HG03342 (cell line): ENCODE results near the gene CIRBP.
"Not testable (repeated sequence)": the region's sequence is repeated elsewhere in the genome, so short reads cannot be mapped to it uniquely, and the experiment has no call there.

Experiments used
- ATAC-seq: cut with Tn5 transposase; IDR thresholded peaks from one replicate; pipeline ENCODE4 v1.9.1; 2021; ENCODE audit warnings: mild to moderate bottlenecking, moderate library complexity; ENCODE audit not compliant: unreplicated experiment

Gene CIRBP

DNA sequence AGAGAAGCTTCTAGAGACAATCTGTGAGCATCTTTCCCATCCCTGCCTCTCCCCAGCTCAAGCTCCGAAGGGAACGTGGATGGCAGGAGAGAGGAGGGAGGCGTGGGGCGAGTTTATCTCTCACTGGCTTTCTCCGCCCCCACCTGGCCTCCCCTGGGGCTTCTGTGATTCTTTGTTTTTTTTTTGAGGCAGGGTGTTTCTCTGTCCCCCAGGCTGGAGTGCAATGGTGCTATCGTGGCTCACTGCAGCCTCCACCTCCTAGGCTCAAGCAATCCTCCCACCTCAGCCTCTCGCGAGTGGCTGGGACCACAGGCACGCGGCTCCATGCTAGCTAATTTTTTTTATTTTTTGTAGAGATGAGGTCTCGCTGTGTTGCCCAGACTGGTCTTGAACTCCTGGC is 39.6 kb downstream of the CIRBP start:
- ATAC-seq, result no peak

DNA sequence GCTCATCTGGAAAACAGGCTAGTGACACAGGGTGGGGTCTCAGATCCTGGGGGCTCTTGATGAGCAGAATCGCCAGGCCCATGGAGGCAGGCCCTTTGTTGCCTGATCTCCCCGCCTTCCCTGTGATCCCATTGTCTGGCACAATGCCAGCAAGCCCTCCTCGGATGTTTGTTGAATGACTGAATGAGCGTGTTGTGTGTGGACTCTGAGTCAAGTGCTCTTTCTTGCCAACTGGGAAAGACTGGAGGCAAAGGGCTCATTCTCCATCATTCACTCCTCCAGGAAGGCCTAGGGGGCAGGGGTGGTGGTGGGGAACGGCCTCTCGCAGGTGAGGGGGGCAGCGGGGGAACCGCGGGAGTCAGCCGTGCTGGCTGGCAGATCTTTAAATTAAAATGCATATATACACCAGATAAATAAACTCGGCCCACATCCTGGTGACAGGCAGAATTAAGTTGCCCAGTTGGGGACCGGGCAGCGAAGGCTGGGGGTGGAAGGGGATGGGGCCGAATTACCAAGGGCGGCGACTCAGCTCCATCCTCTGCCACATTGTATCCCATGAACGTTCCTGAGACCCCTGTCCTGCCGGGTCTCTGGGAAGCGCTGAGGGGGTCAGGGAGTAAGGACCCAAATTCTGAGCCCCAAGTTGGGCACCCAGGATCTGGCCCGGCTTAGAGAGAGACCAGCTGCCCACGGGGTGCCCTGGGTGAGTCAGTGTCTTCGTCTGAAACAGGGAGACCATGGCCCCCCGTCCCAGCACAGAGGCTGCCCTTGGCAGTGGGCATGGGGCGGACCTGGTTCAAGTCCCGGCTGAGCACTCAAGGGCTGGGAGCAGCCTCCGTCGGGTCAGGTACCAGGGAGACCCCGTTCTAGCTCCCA is 41.1 kb downstream of the CIRBP start:
- ATAC-seq, result no peak

DNA sequence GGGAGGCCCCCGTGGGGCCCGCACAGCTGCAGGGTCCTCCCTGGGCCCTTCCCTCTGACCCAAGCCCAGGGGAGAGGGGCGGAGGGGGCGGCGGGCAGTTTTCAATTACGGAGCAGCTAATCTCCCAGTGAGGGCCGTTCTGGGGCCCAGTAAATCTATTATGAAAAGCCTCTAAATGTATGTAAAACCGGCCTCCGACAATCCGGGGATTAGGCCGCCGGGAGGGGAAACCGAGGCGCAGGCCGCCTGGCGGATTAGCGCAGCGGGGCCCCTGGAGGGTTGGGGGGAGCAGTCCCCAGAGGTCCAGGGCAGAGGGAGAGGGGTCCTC is 41.7 kb downstream of the CIRBP start:
- no peak for ATAC-seq

DNA sequence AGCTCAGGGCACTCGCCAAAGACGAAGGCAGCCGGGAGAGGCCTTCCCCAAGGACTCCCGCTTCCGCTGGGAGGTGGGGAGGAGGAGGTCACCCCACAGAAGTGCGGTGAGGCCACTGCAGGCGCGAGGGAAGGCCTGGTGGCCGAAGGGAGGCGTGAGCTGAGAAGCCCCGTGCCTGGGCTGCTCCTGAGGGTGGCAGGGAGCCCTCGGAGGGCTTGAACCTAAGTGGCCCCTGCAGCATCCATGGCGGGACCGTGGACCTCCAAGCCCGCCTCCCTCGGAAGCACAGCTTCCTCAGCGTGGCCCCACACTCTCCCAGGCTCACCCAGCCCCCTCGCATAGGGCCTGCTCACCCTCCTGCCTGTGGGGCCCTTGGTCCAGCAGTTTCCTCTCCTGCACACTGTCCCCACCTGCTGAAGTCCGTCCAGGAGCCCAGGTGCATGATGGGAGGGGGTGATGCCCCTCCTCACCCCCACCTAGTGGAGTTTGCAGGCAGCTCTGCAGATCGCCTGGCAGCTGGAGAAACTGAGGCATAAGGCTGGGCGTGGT is 42.5 kb downstream of the CIRBP start:
- ATAC-seq, result no peak

DNA sequence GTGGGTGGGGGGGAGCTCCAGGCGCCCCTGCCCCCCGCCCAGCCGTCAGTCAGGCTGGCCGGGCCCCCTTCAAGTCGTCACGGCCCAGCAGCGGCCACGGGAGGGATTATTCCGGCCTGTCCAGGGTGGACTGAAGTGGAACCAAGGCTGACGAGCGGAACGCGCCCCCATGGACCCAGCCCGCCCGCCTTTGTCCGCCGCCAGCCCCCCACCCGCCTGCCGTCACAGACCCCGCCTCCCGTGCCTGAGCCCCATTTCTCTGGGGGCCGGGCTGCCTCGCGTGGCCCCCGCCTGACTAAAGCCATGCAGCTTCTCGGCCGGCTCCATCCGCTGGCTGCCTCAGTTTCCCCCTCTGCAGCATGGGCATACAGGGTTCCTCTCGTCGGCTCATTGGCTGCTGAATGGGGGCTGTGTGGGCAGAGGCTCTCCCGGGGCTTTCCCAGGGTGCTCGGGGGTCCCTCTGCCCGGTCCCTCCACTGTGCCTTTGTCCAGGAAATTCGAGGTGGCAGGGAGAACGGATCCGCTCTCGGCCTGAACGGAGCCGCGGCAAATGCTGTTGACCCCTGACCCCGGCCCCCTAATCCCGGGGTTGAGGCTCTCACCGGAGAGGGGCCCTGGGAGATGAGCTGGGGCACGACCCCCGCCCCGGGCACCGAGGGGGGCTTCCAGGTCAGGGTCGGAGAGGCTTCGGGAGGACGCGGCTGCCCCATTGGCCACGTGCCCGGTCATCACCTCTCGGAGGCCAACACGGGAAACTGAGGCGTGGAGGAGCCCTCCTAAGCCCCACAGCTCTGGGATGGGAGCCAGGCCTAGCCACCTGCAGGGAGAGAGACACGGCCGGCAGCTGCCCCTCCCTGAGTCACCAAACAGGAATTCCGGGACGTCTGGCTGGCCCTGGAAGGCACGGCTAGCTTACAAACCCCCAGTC is 43.9 kb downstream of the CIRBP start:
- ATAC-seq, result no peak

DNA sequence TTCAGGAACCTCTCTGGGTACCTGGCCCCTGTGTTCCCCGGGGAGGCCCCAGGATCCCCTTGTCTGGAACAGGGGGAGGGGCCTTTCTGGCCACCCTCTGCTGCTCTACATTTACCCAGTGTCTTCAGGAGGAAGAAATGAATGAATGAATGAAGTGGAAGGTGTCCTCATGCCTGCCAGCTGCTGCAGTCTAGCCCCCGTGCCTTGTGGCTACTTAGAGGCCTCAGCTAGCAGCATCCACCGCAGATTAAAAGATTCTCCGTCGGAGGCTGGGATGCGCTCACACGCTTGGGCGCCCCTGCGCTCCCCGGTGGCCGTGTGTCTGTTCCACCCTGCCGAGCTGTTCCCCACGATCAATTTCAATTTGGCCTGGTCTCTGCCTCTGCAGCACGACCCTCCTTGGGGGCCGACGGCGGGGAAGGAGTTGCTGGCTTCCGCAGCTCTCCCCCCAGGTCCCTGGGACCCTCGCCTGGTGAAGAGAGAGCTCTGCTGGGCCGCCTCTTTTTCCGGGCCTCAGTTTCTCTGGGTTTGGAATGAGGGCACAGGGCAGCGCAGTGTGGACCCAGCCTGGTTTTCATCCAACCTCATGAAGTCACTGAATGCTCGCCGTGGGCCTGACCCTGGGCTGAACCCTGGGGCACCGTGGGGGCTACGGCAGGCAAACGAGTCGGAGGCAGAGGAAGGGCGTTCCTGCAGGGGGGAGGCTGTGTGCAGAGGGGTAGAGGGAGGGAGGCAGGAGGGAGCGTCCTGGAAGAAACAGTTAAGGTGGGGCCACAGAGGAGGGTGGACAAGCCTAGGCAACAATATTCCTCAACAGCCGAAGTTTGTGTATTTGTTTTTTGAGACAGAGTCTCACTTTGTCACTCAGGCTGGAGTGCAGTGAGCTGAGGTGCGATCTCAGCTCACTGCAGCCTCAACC is 44.8 kb downstream of the CIRBP start:
- no peak for ATAC-seq

DNA sequence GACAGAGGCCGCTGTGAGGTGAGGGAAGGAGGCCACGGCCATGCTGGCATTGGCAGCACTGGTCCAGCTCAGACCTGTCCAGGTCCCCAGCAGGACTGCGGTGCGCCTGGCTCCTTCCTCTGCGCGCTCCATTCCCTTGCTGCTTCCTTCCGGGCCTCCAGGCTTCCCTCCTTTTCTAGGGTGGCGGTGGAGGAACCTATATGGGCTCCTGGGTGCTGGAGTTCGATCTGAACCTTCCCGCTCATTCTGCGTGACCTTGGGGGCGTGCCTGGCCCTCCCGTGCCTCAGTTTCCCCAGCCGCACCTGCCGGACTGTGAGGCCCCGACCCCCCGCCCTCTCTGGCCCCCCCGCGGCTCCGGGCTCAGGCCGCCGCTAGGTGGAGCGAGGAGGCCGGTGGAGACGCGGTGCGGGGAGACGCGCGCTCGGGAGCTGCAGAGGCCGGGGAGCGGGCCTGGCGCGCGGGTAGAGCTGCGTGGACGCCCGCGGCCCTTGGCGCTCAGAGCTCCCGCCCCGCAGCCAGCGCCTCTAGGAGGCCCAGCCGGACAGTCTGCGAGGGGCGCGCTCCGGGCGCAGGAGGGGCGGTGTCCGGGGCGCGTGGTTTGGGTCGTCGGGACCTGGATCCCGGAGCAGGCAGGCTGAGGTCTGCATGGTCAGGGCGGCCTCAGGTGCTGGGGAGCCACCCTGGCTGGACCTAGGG is 46.5 kb downstream of the CIRBP start:
- no peak for ATAC-seq

DNA sequence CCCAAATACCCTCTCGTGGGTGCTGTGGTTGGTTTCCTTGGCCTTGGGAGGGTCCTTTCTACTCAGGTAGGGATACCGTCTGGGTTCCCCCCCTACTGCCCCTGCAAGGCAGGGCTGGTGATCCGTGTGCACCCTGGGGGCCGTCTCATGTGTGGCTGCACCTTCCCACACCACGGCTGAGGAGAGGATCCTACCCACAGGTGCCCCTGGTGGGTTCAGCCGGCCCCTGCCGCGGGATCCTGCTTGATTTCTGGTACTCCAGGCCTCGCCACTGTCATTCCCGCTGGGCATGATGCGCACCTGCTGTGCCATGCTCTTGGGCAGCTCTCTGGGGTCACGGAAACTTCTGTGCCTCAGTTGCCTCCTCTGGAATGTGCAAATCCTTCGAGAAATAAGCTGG is 47.3 kb downstream of the CIRBP start:
- no peak for ATAC-seq

DNA sequence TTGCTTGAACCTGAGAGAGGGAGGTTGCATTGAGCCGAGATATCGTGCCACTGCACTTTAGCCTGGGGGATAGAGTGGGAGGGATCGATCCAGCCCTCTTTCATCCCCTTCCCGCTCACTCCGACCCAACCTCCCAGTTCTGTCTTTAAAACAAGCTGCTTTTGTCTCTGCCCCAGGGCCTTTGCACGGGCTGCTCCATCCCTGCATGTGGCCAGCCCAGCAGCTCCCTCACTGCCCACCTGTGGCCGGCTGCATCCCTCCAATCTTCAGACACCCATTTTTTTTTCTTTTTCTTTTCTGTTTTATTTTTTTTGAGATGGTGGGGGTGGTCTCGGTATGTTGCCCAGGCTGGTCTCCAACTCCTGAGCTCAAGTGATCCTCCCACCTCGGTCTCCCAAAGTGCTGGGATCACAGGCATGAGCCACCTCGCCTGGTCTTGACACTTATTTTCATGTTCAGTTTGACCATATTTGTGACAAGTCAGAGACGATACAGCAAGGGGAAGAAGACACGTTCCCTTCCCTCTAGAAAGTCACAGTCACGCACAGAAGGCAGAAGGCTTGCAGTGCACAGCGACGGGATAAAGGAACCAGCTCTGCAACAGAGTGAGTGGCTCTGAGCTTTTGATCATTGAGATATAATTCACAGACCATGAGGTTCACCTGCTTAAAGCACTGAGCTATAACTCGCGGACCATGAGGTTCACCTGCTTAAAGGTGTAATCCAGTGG is 48.3 kb downstream of the CIRBP start:
- ATAC-seq, result no peak

DNA sequence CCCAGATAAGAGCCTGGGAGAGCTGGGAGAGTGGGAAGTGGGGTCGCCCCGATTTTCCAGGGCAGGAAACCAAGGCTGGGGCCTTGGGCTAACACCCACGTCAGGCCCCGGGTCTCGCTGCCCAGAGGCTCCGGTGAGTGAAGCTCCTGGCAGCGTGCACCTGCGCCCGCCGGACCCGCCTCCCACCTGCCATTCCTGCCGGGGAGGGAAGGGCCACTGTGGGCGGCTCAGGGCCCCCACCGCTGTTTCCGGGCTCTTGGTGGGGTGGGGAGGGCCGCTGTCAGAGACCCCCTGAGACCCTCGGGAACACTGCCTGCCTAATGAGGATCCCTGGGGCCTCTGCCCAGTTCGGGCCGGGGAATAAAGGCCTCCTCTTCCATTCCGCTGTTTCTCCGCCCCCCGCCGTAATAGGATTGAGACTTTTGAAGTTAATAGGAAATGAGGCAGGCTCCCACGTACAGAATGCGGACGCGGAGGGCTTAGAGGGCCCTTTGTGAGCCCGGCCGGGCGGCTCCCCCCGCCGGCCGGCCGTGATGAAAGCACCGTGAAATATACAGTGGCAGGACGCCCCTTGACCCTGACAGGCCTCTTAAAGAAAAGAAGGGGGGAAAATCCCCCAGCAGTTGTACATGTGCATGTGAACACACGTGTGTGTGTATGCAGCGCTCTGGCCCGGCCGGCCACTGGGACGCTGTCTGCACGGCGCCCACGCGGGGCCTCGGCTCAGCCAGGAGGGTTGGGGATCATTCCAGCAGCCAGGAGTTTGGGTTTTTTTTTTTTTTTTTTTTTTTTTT is 49.7 kb downstream of the CIRBP start:
- ATAC-seq, result no peak

DNA sequence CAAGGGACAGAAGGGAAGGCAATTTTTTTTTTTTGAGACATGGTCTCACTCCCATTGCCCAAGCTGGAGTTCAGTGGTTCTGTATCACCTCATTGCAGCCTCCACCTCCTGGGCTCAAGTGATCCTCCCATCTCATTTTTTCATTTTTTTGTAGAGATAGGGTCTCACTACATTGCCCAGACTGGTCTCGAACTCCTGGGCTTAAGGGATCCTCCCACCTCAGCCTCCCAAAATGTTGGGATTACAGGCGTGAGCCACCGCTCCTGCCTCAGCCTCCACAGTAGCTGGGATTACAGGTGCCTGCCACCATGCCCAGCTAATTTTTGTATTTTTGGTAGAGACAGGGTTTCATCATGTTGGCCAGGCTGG is 51.1 kb downstream of the CIRBP start:
- ATAC-seq, result not testable (repeated sequence)

DNA sequence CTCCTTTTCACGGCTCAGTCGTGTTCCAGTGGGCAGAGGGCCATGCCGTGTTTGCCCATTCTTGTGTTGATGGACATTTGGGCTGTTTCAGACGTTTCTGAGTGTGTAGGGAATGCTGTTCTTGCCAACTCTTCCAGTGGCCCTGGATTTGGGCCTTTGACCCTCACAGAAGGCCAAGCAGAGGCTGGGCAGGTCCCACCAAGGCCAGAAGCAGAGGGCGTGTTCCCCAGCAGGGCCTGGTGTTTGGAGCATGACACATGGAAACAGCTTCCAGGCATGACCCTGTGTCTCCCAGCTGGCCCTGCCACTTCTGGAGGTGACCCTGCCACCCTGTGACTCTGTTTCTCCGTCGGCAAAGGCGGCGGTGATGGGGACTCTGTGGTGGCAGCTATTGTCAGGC is 52.4 kb downstream of the CIRBP start:
- ATAC-seq, result no peak

DNA sequence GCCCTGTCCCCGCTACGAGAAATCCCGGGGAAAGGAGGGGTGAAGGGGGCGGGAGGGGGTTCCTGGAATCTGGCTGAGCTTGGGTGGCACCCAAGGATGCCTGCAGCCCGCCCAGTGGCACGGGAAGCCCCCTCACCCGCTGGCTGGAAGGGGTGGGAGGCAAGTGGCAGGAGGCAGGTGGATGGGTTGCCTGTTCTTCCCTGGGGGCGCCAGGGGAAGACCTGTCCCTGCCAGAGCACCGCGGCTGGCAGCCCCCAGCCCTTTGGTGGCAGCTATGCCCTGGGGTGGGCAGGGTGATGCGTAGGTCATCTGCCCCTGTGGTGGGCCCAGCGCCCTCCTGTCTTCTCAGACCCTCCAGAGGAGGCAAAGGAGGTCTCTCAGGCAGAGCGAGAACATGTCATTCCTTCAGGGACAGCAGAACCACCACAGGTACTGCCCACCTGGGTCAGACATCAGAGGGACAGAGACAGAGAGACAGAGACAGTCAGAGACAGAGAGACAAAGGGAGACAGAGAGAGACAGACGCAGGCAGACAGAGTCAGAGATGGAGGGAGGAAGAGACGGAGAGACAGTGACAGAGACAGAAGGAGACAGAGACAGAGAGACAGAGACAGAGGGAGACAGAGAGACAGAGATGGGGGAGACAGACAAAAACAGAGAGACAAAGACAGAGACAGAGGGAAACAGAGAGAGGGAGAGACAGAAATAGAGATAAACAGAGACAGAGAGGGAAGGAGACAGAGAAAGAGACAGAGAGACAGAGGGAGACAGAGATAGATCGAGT is 53.3 kb downstream of the CIRBP start:
- ATAC-seq, result no peak

DNA sequence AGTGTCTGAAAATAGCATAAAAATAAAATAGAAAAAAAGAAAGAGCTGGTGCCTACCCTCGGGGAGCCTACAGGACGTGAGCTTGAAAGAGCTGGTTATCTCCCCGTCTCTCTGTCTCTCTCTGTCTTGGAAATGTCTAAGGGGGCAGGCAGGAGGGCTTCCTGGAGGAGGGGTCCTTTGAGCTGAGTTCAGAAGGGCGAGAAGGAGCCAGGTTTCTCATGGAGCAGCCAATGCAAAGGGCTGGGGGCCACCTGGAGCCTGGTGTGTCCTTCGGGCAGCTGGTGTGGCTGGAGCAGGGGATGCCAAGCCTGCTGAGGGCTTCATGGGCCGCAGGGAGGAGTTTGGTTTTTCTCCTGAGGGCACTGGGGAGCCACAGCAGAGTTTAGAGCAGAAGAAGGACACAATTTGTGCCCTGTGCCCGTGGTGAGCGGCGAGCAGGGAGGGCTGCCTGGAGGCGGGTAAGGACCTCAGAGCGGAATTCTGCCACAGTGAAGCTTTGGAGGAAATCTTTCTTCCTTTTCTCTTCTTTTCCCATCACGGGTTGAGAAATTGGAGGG is 55.2 kb downstream of the CIRBP start:
- ATAC-seq, result no peak
